Glutamatergic neuron (in vitro differentiated cells): Measurements from ENCODE around the gene WBP2. TPM values are rescaled to one million over a fixed set of nuclear protein-coding genes. Genes with fewer than 3 reads are reported as not detected.
A peak's percentile ranks its signal among the peaks of the same experiment; 100 is the strongest.

Experiments used
- DNase-seq: peaks from one replicate; pipeline ENCODE4 v3.0.0; 2022
- H3K27ac Mint-ChIP-seq: one replicate; pipeline ENCODE4 v1.8.0; 2020; ENCODE audit warnings: mild to moderate bottlenecking, mixed read lengths, inconsistent platforms; ENCODE audit not compliant: unreplicated experiment
- H3K27me3 Mint-ChIP-seq: one replicate; pipeline ENCODE4 v1.8.0; 2020; ENCODE audit warnings: mild to moderate bottlenecking, moderate library complexity, mixed read lengths, inconsistent platforms; ENCODE audit not compliant: unreplicated experiment
- H3K36me3 Mint-ChIP-seq: one replicate; pipeline ENCODE4 v1.8.0; 2020; ENCODE audit warnings: mild to moderate bottlenecking, mixed read lengths, inconsistent platforms; ENCODE audit not compliant: unreplicated experiment
- H3K4me1 Mint-ChIP-seq: one replicate; pipeline ENCODE4 v1.8.0; 2020; ENCODE audit warnings: mild to moderate bottlenecking, low read depth, mixed read lengths, inconsistent platforms; ENCODE audit not compliant: unreplicated experiment
- H3K4me3 Mint-ChIP-seq: one replicate; pipeline ENCODE4 v1.8.0; 2020; ENCODE audit warnings: mild to moderate bottlenecking, mixed read lengths, inconsistent platforms; ENCODE audit not compliant: unreplicated experiment
- H3K9me3 Mint-ChIP-seq: one replicate; pipeline ENCODE4 v1.8.0; 2020; ENCODE audit warnings: mild to moderate bottlenecking, moderate library complexity, mixed read lengths, inconsistent platforms; ENCODE audit not compliant: unreplicated experiment
- total RNA-seq: library from RNA; stranded (reverse); fragmentation: NEBNext Ultra II Directional; extraction: Animal tissue kit (Norgen Biotek cat#: 25700); gene quantifications from one replicate; pipeline ENCODE4 v1.2.1, GENCODE V29; 2021; ENCODE audit not compliant: unreplicated experiment
- TF ChIP-seq, protein P1 (sequence below): fragments of 200-600 bp; sonication (generic); IDR thresholded peaks from one replicate; pipeline ENCODE4 v1.5.0; 2021; ENCODE audit not compliant: partially characterized antibody, unreplicated experiment

The WBP2 gene
- total RNA-seq, 1 donor from 2014 or later = 111 TPM

DNA sequence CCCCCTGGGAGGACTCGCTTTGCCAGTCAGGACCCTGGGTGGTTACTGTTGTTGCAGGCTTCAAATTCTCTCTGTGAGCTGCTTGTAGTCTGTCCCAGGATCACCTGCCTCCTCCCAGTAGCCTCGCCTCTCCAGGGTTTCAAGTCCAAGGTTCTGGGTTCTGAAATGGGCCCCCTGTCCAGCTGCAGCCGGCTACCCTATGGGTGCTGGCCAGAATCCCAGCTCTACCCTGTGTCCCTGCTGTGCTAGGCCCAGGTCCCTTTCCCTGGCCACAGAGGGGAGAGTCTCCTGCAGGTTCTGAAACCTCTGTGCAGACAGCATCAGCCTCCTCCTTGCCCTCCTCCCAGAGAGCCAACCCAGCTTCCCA, 32.4 kb downstream of the WBP2 start:
- Mint-ChIP-seq H3K36me3 (no peaks in the 10 kb centered on the region), H3K4me3 (no peak overlapping the region), H3K27me3 (peaks cover 11% of the 10 kb centered on the region), H3K9me3 (peaks cover 12% of the 10 kb centered on the region), H3K27ac (no peak overlapping the region), H3K4me1 (peaks cover 28% of the 10 kb centered on the region)
- no peak for DNase-seq
- TF ChIP-seq, protein P1, sequence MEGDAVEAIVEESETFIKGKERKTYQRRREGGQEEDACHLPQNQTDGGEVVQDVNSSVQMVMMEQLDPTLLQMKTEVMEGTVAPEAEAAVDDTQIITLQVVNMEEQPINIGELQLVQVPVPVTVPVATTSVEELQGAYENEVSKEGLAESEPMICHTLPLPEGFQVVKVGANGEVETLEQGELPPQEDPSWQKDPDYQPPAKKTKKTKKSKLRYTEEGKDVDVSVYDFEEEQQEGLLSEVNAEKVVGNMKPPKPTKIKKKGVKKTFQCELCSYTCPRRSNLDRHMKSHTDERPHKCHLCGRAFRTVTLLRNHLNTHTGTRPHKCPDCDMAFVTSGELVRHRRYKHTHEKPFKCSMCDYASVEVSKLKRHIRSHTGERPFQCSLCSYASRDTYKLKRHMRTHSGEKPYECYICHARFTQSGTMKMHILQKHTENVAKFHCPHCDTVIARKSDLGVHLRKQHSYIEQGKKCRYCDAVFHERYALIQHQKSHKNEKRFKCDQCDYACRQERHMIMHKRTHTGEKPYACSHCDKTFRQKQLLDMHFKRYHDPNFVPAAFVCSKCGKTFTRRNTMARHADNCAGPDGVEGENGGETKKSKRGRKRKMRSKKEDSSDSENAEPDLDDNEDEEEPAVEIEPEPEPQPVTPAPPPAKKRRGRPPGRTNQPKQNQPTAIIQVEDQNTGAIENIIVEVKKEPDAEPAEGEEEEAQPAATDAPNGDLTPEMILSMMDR = no peak

DNA sequence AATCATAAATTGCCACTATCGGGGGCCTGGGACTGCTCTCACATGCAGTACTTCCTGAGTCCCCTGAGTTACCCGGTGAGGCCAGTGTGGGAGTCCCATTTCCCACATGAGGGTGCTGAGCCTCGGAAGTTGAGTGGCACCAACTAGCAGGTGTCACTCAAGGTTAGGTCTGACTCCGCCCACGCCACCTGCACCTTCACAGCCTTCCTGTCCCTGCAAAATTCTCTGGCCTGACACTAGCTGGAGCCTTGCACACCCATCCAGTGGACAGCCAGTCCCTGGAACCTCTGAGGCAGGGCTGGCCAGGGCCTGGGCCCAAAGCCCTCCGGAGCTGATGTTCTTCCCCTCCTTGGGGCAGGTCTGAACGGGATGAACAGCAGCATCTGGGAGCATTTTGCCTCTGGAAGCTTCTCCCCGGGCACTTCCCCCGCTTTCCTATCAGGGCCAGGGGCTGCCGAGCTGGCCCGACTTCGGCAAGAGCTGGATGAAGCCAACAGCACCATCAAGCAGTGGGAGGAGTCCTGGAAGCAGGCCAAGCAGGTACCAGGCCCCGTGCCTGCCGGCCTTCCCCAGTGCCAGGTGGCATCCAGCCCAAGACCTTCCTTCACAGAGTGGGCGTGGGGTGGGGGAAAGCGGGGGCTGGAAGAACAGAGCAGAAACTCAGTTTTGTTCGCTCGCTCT, 32.9 kb downstream of the WBP2 start:
- DNase-seq = no peak
- H3K36me3 Mint-ChIP-seq = no peaks in the 10 kb centered on the region
- TF ChIP-seq, protein P1 = no peak
- H3K27ac Mint-ChIP-seq = no peak overlapping the region
- H3K9me3 Mint-ChIP-seq = peaks cover 10% of the 10 kb centered on the region
- no peak overlapping the region for H3K4me3 Mint-ChIP-seq
- H3K27me3 Mint-ChIP-seq = peaks cover 11% of the 10 kb centered on the region
- H3K4me1 Mint-ChIP-seq = peaks cover 28% of the 10 kb centered on the region

- no peak for DNase-seq
- peaks cover 9% of the 10 kb centered on the region for H3K9me3 Mint-ChIP-seq
- H3K27ac Mint-ChIP-seq = peak overlapping the region; percentile 73
- TF ChIP-seq, protein P1 = no peak
- peak overlapping the region; percentile 58 for H3K4me3 Mint-ChIP-seq
- H3K4me1 Mint-ChIP-seq = peaks cover 28% of the 10 kb centered on the region
- H3K27me3 Mint-ChIP-seq = peaks cover 12% of the 10 kb centered on the region
- H3K36me3 Mint-ChIP-seq = no peaks in the 10 kb centered on the region
Observed at GRCh38 chr17:75821552-75821951, 33.6 kb downstream of the WBP2 start.

DNA sequence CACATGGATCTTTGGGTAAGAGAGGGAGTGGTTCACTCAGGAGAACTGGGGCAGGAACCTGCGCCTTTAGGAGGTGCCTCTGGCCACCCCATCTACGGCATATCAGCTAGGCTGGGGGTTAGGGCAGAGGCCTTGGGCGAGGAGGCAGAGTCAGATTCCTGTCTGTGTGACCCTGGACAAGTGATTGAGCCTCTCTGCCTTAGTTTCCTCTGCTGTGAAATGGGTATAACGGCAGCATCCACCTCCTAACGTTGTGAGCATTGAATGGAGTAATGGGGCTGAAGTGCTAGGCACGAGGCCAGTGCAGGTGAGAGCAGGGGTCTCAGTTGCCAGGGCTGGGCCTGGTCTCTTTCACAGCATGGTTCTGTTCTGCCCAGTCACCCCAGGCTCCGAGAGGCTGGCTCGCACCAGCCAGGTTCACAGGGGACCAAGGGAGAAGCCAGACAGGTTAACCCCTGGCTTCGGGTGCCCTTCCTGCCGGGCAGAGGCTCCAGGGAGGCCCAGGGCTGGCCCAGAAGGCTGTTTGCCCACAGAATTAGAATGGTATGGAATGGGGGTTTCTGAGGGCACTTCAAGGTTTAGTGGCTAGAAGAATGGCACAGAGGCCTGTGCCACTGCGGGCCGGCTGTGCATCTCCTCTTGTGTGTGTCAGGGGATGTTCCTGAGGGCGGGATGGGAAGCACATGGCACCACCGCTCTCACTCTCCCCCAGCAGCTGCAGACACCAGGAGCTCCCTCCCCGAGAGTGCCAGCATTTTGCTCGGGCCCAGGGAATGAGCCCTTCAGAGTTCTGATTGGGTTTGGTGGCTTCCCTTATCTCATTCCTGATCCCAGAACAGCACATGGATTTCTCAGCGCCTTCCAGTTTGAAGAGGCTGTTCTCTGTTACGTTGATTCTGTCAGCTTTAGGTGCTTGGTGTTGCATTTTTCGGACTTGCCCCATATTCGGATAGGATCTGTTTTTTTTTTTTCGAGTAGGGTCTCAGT, 34.7 kb downstream of the WBP2 start:
- Mint-ChIP-seq H3K36me3 (no peaks in the 10 kb centered on the region), H3K27me3 (peaks cover 11% of the 10 kb centered on the region), H3K27ac (no peak overlapping the region), H3K9me3 (peaks cover 9% of the 10 kb centered on the region), H3K4me3 (no peak overlapping the region), H3K4me1 (peaks cover 31% of the 10 kb centered on the region)
- TF ChIP-seq, protein P1 = no peak
- DNase-seq = no peak

- Mint-ChIP-seq H3K4me1 (peaks cover 29% of the 10 kb centered on the region), H3K27ac (no peak overlapping the region), H3K9me3 (peaks cover 9% of the 10 kb centered on the region), H3K36me3 (no peaks in the 10 kb centered on the region), H3K27me3 (peaks cover 9% of the 10 kb centered on the region), H3K4me3 (no peak overlapping the region)
- TF ChIP-seq, protein P1 = no peak
- DNase-seq = no peak
Observed at GRCh38 chr17:75819678-75820077, 35.5 kb downstream of the WBP2 start.
